ENCODE data around the gene GPRC5A.

The GPRC5A gene

GRCh38 chr12:12908711-12909110 lies 17.3 kb downstream of the GPRC5A start:
- TF ChIP-seq SIN3A (IDR thresholded peaks at IDR 0.05; ENCODE audit: borderline replicate concordance, insufficient read depth, low read length) (no peak), TAF1 (IDR thresholded peaks at IDR 0.05; ENCODE audit: borderline replicate concordance, insufficient read depth, low read length) (no peak), REST (IDR thresholded peaks at IDR 0.05; ENCODE audit: insufficient read depth in 1 of 2, low read depth in 2 of 2, low read length in 2 of 2) (no peak), FOXP2 (optimal IDR thresholded peaks at IDR 0.05; ENCODE audit: borderline replicate concordance, extremely low read depth, extremely low read length, insufficient read depth) (no peak), POLR2AphosphoS5 (IDR thresholded peaks at IDR 0.05; ENCODE audit: low read depth, low read length) (no peak)

GRCh38 chr12:12909228-12909994 lies 18.0 kb downstream of the GPRC5A start:
- TF ChIP-seq FOXP2 (optimal IDR thresholded peaks at IDR 0.05; ENCODE audit: borderline replicate concordance, extremely low read depth, extremely low read length, insufficient read depth): no peak
- TF ChIP-seq REST (IDR thresholded peaks at IDR 0.05; ENCODE audit: insufficient read depth in 1 of 2, low read depth in 2 of 2, low read length in 2 of 2): no peak
- no peak for TF ChIP-seq SIN3A (IDR thresholded peaks at IDR 0.05; ENCODE audit: borderline replicate concordance, insufficient read depth, low read length)
- TF ChIP-seq TAF1 (IDR thresholded peaks at IDR 0.05; ENCODE audit: borderline replicate concordance, insufficient read depth, low read length): no peak
- no peak for TF ChIP-seq POLR2AphosphoS5 (IDR thresholded peaks at IDR 0.05; ENCODE audit: low read depth, low read length)

GRCh38 chr12:12909995-12910420 lies 18.6 kb downstream of the GPRC5A start:
- TF ChIP-seq POLR2AphosphoS5 (IDR thresholded peaks at IDR 0.05; ENCODE audit: low read depth, low read length): no peak
- no peak for TF ChIP-seq TAF1 (IDR thresholded peaks at IDR 0.05; ENCODE audit: borderline replicate concordance, insufficient read depth, low read length)
- no peak for TF ChIP-seq REST (IDR thresholded peaks at IDR 0.05; ENCODE audit: insufficient read depth in 1 of 2, low read depth in 2 of 2, low read length in 2 of 2)
- no peak for TF ChIP-seq SIN3A (IDR thresholded peaks at IDR 0.05; ENCODE audit: borderline replicate concordance, insufficient read depth, low read length)
- TF ChIP-seq FOXP2 (optimal IDR thresholded peaks at IDR 0.05; ENCODE audit: borderline replicate concordance, extremely low read depth, extremely low read length, insufficient read depth): no peak

- TF ChIP-seq REST (IDR thresholded peaks at IDR 0.05; ENCODE audit: insufficient read depth in 1 of 2, low read depth in 2 of 2, low read length in 2 of 2): no peak
- no peak for TF ChIP-seq POLR2AphosphoS5 (IDR thresholded peaks at IDR 0.05; ENCODE audit: low read depth, low read length)
- no peak for TF ChIP-seq TAF1 (IDR thresholded peaks at IDR 0.05; ENCODE audit: borderline replicate concordance, insufficient read depth, low read length)
- TF ChIP-seq SIN3A (IDR thresholded peaks at IDR 0.05; ENCODE audit: borderline replicate concordance, insufficient read depth, low read length): no peak
- no peak for TF ChIP-seq FOXP2 (optimal IDR thresholded peaks at IDR 0.05; ENCODE audit: borderline replicate concordance, extremely low read depth, extremely low read length, insufficient read depth)
Observed at GRCh38 chr12:12912711-12913110, 21.3 kb downstream of the GPRC5A start.
